ENCODE measurements around the gene SPRY1. TPM values are rescaled to one million over a fixed set of nuclear protein-coding genes. Genes with fewer than 3 reads are reported as not detected.

The SPRY1 gene
- 100 to 1,000 TPM; 113 to 381 (median 206) TPM for total RNA-seq

DNA sequence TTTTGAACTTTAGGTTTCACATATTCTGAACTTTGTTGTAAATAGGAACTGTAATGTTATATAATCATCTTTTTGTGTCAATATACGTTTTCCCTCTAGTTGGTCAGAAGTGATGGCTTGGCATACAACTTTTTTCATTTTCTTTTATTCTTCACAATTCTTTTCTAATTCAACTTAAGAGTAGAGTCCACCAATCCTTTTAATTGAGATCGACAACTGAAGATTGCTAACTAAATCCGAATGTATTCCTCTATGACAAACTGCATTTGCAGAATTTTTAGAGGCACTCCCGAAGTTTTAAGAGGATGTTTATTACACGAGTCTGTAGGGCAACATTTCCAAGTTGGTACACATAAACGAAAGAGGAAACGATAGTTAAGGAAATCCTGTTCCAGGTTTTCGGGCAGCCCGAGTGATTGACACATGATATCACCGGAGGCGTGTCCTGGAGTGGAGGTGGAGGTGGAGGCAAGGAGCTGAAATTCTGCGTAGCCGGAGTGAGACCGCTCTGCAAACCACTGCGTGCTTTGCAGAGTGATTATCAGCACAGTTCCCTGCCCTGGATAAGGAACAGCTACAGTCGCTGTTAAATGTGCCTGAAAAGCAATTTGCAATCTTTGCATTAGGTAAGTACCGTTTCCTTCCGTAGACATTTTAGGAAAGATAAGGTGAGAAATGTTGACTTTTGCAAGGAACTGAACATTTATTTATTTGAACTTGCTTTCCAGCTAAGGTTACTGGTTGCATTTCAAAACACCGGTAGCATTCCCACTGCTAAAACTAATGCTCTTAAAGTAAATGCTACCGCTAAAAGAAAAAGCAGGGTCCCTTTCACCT lies at the start of gene SPRY1:
SPRY1 (plus strand) TSS at position 489 of the 837 bp plus-strand sequence. CDS start 4,797 bp downstream, outside the sequence.
- Histone ChIP-seq H3K27ac (peak within 1 kb of the TSS; percentile 97), H3K9me3 (no peaks in the 10 kb centered on the region), H3K36me3 (no peaks in the 10 kb centered on the region), H3K27me3 (no peaks in the 10 kb centered on the region), H3K4me3 (peak within 1 kb of the TSS; percentile 92), H3K4me1 (peaks cover 12% of the 10 kb centered on the region)
- peak; percentile 93 to 94 for DNase-seq (ENCODE audit: low spot score in 2 of 2)
- under 1% methylated on average over 20 of the region's 20 CpGs for WGBS
- TF ChIP-seq POLR2AphosphoS5 (IDR thresholded peaks at IDR 0.05) (peak in 1 of 3 donors; percentile 86), POLR2A (IDR thresholded peaks at IDR 0.05) (peak in 1 of 2 donors; percentile 57)
- TF ChIP-seq, protein P1, sequence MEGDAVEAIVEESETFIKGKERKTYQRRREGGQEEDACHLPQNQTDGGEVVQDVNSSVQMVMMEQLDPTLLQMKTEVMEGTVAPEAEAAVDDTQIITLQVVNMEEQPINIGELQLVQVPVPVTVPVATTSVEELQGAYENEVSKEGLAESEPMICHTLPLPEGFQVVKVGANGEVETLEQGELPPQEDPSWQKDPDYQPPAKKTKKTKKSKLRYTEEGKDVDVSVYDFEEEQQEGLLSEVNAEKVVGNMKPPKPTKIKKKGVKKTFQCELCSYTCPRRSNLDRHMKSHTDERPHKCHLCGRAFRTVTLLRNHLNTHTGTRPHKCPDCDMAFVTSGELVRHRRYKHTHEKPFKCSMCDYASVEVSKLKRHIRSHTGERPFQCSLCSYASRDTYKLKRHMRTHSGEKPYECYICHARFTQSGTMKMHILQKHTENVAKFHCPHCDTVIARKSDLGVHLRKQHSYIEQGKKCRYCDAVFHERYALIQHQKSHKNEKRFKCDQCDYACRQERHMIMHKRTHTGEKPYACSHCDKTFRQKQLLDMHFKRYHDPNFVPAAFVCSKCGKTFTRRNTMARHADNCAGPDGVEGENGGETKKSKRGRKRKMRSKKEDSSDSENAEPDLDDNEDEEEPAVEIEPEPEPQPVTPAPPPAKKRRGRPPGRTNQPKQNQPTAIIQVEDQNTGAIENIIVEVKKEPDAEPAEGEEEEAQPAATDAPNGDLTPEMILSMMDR (IDR thresholded peaks at IDR 0.05): no peak

DNA sequence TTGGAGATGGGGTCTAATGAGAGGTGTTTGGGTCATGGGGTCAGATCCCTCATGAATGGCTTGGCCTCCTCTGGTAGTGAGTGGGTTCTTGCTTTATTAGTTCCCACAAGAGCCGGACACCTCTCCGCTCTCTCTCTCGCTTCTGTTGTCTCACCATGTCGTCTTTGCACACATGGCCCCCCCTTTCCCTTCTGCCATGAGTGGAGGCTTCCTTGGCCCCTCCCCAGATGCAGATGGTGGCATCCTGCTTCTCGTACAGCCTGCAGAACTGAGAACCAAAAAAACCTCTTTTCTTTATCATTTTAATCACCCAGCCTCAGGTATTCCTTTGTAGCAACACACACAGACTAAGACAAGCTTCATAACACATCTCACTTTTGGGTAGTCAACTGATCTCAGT lies 49.6 kb upstream of the SPRY1 start:
- no peak overlapping the region for H3K27ac ChIP-seq
- H3K4me3 ChIP-seq: no peak overlapping the region
- no peak for DNase-seq (ENCODE audit: low spot score in 2 of 2)
- H3K4me1 ChIP-seq: peaks cover 8% of the 10 kb centered on the region
- TF ChIP-seq, protein P1 (IDR thresholded peaks at IDR 0.05): no peak
- TF ChIP-seq POLR2A (IDR thresholded peaks at IDR 0.05) (no peak), POLR2AphosphoS5 (IDR thresholded peaks at IDR 0.05) (no peak), EP300 (IDR thresholded peaks at IDR 0.05) (no peak)
- H3K27me3 ChIP-seq: no peaks in the 10 kb centered on the region
- H3K36me3 ChIP-seq: no peaks in the 10 kb centered on the region
- no peaks in the 10 kb centered on the region for H3K9me3 ChIP-seq
- WGBS: 92% methylated on average over 5 of the region's 5 CpGs

- Histone ChIP-seq H3K36me3 (no peaks in the 10 kb centered on the region), H3K4me3 (no peak overlapping the region), H3K9me3 (no peaks in the 10 kb centered on the region), H3K4me1 (peaks cover 25% of the 10 kb centered on the region), H3K27me3 (no peaks in the 10 kb centered on the region), H3K27ac (no peak overlapping the region)
- WGBS: 93% methylated on average over 4 of the region's 4 CpGs
- TF ChIP-seq POLR2AphosphoS5 (IDR thresholded peaks at IDR 0.05): no peak
- no peak for TF ChIP-seq EP300 (IDR thresholded peaks at IDR 0.05)
- TF ChIP-seq, protein P1 (IDR thresholded peaks at IDR 0.05): no peak
- no peak for TF ChIP-seq POLR2A (IDR thresholded peaks at IDR 0.05)
- no peak for DNase-seq (ENCODE audit: low spot score in 2 of 2)
Observed at GRCh38 chr4:123348946-123349345, 47.6 kb upstream of the SPRY1 start.

- DNase-seq (ENCODE audit: low spot score in 2 of 2): no peak
- Histone ChIP-seq H3K27ac (no peak overlapping the region), H3K9me3 (no peaks in the 10 kb centered on the region), H3K4me3 (no peak overlapping the region), H3K36me3 (no peaks in the 10 kb centered on the region), H3K27me3 (no peaks in the 10 kb centered on the region), H3K4me1 (peaks cover 28% of the 10 kb centered on the region)
- 85% methylated on average over 7 of the region's 7 CpGs for WGBS
- TF ChIP-seq POLR2AphosphoS5 (IDR thresholded peaks at IDR 0.05) (no peak), EP300 (IDR thresholded peaks at IDR 0.05) (no peak), POLR2A (IDR thresholded peaks at IDR 0.05) (no peak)
- TF ChIP-seq, protein P1 (IDR thresholded peaks at IDR 0.05): no peak
Observed at GRCh38 chr4:123349421-123350190, 47.0 kb upstream of the SPRY1 start.

- Histone ChIP-seq H3K9me3 (no peaks in the 10 kb centered on the region), H3K27ac (no peak overlapping the region), H3K4me1 (peaks cover 28% of the 10 kb centered on the region), H3K36me3 (no peaks in the 10 kb centered on the region), H3K4me3 (no peak overlapping the region), H3K27me3 (no peaks in the 10 kb centered on the region)
- TF ChIP-seq, protein P1 (IDR thresholded peaks at IDR 0.05): peak in 1 of 2 donors; percentile 15
- TF ChIP-seq POLR2AphosphoS5 (IDR thresholded peaks at IDR 0.05) (no peak), POLR2A (IDR thresholded peaks at IDR 0.05) (no peak)
- 44% methylated on average over 5 of the region's 5 CpGs for WGBS
- DNase-seq (ENCODE audit: low spot score in 2 of 2): no peak
Observed at GRCh38 chr4:123350191-123350544, 46.4 kb upstream of the SPRY1 start.
